ENCODE results near the gene HNF4A.
"Not testable (repeated sequence)": the region's sequence is repeated elsewhere in the genome, so short reads cannot be mapped to it uniquely, and the experiment has no call there.

Gene HNF4A

DNA sequence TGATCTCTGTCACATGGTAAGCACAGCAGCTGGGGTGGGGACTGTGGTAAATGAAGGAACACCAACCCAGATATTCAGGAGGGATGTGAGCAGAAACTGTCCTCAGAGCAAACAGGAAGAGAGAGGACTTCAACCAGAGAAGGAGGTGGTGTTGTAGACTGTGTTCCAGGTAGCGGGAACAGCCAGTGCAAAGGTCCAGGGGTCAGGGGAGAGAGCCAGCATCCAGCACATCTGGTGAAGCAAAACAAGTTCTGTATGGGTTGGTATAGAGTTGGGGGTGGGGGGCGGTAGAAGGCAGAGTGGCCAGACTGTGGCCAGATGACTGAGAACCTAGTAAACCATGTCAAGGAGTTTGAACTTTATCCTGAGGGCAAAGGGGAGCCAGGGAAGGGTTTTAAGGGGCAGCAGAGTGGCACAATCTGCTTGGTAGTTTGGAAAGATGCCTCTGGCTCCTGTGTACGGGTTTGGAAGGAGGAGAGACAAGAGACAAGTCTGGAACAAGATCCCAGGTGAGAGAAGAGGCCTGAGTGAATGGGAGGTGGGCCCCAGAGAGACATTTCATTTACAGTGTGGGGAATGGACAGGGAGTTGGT, 92.4 kb downstream of the HNF4A start:
- DNase-seq, result no peak

DNA sequence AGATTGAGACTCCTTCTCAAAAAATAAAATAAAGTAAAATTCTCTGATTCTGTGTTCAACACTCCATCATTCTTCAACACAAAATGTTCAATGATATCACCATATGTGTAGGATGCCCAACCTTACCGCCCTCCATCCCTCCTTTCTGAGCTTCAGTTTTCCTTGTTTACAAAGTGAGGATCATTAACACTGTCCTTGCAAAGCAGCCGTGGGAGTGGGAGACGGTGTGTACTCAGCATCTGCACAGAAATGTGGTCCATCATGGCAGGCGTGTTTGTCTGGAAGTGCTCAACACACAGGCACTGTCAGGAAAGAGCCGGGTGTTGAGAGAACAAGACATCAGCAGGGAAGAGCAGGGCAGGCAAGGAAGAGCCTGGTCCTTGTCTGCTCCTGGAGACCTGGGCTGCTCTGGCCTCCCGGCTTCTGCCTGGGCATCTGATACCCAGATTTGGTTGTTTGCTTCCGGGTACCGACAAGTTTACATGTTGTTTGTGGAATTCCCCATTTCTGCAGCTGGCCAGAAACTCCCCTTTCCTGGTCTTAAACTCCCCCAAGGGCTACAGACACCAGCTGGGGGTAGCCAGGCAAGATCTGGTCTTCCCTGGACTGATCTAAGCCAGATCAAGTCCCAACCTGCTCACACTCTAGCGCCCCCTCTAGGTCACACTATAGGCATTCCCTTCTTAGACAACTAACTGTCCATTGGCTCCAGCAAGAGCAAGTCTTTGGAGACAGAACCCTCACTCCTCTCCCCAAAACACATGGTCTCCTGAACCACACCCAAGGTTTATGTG, 93.5 kb downstream of the HNF4A start:
- DNase-seq, result no peak

DNA sequence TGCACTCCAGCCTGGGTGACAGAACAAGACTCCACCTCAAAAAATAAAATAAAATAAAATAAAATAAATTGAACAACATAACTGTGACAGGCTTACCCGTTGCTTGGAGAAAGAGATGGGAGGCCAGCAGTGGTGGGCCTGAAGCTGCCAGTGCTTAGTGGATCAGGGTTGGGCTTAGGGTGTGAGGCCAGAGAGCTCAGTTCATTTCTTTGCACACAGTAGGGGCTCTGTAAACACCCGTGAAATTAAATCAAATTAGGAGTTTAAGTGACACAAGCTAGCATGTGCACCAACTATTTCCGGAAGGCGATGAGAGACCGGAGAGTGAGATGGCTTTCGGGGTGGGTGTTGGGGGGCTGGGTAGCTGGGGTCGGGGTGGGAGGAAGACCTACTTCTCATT, 94.4 kb downstream of the HNF4A start:
- DNase-seq, result no peak

DNA sequence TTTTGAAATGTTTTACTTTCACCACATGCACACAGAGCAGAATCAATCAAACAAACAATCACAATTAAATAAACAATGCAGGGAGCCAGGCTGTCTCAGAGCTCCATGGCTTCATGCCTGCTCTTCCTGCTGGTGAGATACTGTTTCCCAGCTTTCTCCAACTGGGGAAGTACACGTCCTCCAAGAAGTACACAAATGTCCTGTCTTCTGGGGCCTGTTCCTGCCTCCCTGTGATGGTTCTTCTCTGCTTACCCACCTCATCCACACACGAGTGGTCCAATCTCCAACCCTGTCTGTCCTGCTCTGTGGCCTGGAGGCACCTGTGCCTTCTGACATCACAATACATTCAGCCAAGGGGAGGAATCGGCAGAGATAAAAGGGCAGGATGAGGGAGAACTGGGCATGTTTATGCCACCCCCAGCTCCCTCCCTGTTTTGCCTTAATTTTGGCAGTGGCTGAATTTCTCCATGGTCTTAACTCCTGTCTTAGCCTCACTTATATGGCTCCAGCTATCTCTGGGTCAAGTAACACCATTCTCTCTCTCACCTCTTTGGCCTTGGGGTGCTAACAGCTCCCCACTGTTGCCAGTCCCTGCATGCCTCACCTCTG, 94.9 kb downstream of the HNF4A start:
- DNase-seq, result no peak

DNA sequence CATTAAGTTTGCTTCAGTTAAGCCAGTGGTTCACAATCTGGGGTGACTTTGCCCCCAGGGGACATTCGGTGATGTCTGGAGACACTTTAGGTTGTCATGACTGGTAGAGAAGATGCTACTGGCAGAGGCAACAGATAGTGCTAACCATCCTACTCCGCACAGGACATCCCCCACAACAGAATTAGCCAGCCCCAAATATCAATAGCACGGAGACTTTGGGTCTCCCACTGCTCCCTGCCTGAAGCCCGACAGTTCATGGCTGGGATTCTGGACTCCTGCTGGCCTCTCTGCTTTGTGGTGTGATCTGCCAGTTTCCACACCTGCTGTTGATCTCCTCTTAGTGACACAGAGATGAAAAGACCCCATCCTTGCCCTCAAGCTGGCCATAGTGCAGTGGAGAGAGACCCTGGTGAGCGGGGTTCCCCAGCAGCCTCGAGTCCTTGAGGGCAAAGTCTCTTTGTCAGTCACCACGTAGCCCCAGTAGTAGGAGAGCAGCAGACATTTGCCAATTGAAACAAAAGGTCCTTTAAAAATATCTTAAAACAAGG, 95.5 kb downstream of the HNF4A start:
- no peak for DNase-seq

DNA sequence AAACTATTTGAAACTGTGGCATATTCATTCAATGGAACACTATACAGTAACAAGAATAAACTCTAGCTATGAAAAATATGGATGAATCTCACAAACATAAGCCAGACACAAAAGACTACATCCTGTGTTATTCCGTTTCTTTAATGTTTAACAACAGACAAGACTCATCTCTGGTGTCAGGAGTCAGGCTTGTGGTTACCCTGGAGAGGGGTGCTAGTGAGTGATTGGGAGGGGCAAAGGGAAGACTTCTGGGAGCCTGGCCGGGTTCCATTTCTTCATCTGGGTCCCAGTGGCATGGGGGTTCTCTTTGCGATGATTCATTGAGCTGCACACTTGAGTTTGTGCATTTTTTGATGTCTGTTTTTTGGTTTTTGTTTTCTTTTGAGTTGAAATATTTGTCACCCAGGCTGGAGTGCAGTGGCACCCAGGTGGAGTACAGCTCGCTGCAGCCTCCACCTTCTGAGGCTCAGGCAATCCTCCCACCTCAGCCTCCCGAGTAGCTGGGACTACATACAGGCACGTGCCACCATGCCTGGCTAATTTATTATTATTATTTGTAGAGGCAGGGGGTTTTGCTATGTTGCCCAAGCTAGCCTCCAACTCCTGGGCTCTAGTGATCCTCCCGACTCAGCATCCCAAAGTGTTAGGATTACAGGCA, 98.9 kb downstream of the HNF4A start:
- no peak for DNase-seq

DNA sequence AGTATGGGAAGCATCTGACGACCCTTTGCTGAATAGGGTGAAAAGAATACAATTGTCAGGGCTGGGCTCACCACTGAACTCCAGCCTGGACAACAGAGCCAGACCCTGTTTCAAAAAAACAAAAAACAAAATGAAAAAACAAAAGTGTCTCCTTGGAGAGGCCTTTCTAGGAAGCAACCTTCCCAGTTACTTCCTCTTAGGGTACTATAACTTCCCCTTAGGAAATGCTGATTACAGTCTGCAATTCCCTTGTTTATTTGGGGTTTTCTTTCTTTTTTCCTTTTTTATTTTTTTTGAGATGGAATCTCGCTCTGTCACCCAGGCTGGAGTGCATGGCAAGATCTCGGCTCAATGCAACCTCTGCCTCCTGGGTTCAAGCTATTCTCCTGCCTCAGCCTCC, 99.6 kb downstream of the HNF4A start:
- no peak for DNase-seq

DNA sequence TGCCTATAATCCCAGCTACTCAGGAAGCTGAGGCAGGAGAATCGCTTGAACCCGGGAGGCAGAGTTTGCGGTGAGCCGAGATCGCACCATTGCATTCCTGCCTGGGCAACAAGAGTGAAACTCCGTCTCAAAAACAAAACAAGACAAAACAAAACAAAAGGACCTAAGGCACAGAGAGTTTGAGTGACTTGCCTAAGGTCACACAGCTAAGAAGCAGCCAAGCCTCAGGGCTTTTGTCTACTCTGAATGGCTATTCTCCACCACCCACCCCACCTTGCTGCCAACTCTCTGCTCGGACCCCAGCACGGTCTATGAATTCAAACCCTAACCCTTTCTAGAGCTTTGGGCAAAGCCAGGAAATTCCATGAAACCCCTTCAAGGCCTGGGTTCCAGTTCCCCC, 101.1 kb downstream of the HNF4A start:
- DNase-seq, result no peak

DNA sequence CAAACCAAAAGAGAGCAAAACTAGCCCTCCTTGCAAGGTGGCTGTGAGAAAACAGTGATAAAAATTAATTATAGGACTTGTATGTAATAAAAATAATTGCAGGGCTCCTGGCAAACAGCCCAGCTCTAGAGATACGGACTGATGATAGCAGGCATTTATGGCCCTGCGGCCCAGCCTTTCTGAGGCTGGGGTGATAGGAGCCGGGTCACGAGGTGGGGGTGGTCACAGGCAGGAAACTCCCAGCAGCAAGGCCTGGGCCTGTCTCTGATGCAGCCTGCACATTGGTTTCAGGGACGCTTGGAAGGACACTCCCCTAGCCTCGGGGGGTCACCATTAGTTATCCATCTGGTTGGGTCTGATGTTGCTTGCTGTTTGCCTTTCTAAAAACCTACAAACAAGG, 101.5 kb downstream of the HNF4A start:
- DNase-seq, result no peak

DNA sequence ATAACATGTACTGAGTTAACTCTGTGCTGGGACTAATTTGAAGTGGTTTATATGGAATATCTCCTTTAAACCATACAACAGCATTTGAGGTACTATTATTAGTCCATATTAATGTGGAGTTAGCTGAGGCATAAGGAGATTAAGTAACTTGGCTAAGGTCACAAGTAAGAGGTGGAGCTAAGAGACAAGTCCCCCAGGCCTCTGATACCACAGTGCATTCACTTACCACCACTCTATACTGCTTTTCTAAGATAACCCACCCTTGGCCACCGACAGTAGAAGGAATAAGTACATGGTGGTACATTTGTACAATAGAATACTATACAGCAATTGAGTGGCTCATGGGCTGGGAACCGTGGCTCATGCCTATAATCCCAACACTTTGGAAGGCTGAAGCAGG, 103.8 kb downstream of the HNF4A start:
- DNase-seq, result no peak

DNA sequence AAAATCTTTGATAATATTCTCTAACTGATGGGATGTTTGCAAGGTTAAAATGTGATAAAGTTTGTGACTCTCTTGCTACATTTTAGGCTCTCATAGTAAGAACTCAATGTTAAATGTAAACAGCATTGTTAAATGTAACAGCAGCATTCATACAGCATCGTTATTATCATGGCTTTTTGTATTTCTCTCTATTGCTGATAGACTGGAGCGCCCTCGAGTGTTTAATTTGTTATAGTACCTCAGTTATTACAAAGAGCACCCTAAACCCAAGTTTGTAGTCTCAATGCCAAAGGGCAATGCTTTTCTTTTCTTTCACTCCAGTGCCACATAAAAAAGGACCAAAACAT, 105.3 kb downstream of the HNF4A start:
- DNase-seq, result no peak

DNA sequence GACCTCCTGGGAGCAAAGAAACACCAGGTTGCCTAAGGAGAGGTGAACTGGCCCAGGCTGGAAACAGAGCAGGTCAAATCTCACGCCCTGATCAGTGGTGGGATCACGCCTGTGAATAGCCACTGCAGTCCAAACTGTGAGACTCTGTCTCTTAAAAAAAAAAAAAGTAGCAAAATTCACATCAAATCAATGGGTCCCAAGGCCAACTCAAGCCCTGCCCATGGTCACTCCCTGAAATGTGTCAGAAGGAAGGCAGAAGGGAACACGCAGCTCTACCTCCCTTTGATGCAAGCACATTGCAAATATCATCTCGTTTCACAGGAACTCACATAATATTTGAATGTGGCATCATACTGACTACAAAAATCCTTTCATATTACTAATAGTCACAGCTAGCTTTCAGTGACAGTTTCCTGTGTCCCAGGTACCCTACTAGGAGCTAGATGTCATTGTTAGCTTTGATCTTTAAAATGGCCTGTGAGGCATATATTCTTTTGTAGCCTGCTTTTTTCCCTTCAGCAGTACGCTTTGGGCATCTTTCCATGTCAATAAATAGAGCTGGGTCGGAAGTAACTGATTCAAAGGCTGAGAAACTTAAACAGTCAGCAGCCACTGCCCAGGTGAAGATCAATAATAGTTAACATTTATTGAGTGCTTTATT, 105.8 kb downstream of the HNF4A start:
- DNase-seq, result no peak

DNA sequence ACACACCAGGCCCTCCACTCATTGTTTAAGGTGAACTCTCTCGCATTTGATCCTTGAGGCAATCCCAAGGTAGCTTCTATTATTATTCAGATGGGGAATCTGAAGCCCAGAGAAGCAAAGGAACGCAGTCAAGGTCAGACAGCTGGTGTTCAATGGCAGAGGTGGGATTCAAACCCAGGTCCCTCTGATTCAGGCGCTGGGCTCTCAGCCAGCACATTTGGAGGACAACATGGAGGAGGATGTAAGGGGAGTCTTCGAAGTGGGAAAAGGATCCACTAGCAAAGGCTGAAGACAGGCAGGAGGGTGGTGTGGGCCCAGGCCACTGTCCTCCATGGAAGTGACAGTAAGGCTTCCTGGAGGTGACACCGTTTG, 106.3 kb downstream of the HNF4A start:
- no peak for DNase-seq

DNA sequence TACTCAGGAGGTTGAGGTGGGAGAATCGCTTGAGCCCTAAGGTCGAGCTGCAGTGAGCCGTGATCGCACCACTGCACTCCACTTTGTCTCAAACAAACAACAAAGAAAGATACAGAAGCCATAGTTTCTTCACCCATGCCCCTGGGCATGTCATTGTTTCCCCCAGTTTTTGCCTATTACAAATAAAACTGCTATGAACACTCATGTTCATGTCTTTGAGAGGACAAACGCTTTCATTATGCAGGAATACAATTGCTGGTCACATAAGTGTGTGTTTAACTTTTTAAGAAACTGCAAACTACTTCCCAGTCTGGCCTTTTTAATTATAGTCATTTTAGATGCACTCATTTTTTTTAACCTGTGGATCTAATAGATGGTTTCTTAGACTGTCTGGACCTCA, 108.0 kb downstream of the HNF4A start:
- no peak for DNase-seq

DNA sequence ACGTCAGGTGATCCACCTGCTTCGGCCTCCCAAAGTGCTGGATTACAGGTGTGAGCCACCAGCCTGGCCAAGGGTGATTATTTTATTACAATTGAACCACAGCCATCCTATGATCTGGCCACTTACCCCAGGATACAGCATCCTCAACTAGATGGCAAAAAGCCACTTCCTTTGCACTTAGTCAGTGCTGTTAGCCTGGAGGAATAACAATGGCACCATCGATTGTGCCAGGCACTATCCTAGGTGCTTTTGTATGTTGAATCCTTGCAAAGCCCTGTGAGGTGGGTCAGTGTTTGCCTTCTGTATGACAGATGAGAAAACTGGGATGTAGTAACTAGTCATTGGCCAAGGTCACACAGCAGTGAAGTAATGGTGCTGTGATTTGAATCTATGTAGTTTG, 109.0 kb downstream of the HNF4A start:
- DNase-seq, result no peak

DNA sequence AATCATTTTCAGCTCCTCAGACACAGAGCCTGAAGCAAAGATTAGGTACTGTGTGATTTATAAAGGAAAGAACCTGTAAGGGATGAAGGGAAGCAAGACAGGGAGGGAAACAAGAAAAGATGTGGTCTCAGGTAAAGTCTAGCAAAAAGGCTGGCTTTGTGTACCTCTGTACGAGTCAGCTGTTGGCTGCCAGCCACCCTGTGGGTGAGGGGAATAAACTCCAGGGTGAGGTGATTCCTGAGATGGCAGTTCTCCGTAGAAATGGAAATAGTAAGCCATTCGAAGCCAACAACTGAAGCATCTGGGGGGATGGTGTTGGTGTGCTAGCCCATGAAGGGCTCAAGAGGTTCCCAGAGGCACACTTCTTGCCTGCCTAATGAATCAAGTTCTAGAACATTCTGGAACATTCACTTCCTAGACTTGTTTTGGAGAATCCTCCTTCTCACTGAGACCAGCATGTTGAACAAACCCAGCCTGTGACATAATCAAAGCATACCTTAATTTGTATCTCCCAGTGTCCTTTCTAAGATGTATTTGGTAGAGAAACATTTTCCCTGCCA, 109.6 kb downstream of the HNF4A start:
- no peak for DNase-seq

DNA sequence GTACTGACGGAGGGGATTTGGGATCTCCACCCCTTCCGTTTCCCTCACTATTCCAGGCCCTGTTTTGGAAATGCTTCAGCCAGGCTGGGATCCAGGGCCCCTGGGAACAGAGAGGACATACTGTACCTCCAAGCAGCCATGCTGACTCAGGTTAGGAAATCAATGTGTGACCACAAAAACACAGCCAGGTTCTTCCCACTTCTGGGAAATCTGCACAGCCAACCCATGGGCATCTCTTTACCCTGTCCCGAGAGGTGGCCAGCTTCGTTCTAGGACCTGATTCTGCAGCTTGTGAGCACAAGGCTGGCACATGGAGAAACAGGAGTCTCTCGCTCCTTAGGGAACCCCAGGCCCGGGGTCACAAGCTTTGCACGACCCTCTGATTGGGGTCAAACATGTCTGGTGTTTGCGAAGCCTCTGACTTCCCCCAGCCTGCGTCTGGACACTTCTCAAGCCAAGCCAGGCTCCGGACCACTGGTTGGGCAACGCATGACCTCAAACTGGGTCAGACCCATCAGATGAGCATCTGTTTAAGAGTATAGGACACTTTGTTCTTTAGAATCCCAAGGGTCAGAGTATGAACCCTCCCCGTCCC, 111.9 kb downstream of the HNF4A start:
- DNase-seq, result no peak

DNA sequence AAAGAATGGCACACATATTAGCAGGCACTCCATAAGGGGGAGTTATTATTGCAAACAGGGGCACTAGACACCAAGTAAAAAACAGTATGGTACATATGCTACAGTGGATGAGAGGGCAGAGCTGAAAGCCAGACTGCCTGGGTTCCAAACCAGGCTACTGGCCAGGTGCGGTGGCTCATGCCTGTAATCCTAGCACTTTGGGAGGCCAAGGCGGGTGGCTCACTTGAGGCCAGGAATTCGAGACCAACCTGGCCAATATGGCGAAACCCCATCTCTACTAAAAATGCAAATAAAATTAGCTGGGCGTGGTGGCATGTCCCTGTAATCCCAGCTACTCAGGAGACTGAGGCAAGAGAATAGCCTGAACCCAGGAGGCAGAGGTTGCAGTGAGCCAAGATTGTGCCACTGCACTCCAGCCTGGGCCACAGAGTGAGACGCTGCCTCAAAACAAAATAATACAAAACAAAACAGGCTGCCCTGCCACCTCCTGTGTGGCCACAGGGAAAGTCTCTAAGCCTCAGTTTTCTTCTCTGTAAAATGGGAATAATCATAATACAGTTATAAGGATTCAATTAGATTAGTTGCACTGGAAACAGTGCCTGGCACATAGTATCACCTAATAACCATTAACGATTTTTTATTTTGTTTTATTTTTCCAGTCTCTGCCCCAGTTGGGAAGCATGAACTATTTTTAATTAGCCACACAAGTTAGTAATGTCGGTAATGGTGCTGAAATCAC, 112.7 kb downstream of the HNF4A start:
- DNase-seq, result no peak

DNA sequence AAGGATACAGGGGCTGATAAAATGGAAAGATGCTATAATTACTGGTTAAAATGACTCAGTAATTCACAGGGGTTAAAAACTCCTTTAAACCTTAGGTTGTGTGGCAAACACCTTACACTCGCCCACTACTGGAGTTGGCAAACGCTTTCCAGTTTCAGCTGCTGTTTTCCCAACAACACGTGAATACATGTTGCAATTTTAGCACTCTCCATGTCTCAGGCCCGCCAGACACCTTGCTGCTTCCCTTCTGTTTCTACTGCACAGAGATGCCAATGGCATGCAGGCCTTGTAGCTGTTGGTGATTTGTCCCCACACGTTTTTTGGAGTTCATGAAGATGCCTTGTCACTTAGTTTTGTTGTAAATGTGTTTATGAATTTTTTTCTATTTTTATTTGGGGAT, 114.8 kb downstream of the HNF4A start:
- DNase-seq, result no peak

DNA sequence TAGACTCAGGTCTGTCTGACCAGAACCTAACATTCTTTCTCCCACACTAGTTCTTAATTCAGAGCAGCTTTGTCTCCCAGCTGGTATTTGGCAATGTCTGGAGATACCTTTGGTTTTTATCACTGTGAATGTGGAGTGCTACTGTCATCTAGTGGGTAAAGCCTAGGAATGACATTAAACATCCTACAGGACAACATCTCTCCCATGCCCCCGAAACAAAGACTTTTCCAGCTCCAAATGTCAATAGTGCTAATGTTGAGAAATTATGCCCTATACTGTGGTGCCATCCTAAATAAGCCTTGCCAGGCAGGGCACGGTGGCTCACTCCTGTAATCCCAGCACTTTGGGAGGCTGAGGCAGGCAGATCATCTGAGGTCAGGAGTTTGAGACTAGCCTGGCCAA, 116.0 kb downstream of the HNF4A start:
- DNase-seq, result no peak

DNA sequence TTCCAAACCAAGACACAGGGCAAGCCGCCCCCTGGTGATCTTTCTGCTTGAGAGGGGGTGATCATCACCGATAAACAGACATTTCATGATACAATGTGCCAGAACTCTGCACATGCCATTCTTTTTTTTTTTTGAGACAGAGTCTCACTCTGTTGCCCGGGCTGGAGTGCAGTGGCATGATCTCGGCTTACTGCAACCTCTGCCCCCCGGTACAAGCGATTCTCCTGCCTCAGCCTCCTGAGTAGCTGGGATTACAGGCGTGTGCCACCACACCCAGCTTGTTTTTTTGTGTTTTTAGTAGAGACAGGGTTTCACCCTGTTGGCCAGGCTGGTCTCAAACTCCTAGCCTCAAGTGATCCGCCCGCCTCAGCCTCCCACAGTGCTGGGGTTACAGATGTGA, 116.8 kb downstream of the HNF4A start:
- DNase-seq, result not testable (repeated sequence)

DNA sequence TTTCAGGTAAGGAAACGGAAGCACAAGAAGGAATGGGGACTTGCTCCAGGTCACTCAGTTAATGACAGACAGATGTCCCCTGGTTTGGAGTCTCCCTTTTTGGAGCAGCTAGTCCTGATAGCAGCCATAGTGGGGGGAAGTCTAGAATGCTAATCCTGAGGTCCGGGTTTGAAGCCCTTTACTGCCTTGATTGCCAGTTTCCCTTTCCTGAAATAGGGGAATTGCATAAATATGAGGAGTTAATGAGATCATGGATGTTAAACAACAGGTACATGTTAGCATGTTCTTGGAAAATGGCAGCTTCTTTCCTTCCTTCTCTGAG, 119.8 kb downstream of the HNF4A start:
- no peak for DNase-seq

Data from stimulated activated CD4-positive, alpha-beta T cell treated with anti-CD3 and anti-CD28 coated beads, Interleukin-4, amount 100 ng/mL, for 24 hours (primary cell).